Suprapubic skin (tissue), 4 donors: ENCODE results near the gene RBM8A. TPM values are rescaled to one million over a fixed set of nuclear protein-coding genes. Genes with fewer than 3 reads are reported as not detected.
A peak's percentile ranks its signal among the peaks of the same experiment; 100 is the strongest.

ENCODE experiments used
- DNase-seq, 2 donors: peaks; one replicate each; pipeline ENCODE4 v3.0.0-alpha.2; 2019; ENCODE audit warnings: low spot score in 2 of 2
- H3K27ac ChIP-seq: fragments of 200-600 bp; sonication (generic); one replicate; pipeline ENCODE4 v1.5.1; 2019
- H3K27me3 ChIP-seq: fragments of 200-600 bp; sonication (generic); one replicate; pipeline ENCODE4 v1.5.1; 2019
- H3K36me3 ChIP-seq: fragments of 200-600 bp; sonication (generic); one replicate; pipeline ENCODE4 v1.5.1; 2019
- H3K4me1 ChIP-seq: fragments of 200-600 bp; sonication (generic); one replicate; pipeline ENCODE4 v1.5.1; 2019
- H3K4me3 ChIP-seq: fragments of 200-600 bp; sonication (generic); one replicate; pipeline ENCODE4 v1.5.1; 2019; ENCODE audit warnings: mild to moderate bottlenecking
- H3K9me3 ChIP-seq: fragments of 200-600 bp; sonication (generic); one replicate; pipeline ENCODE4 v1.5.1; 2019
- CTCF ChIP-seq, 2 donors: fragments of 200-600 bp in 1 of 2; fragments of 450-650 bp in 1 of 2; sonication (generic) in 1 of 2; IDR thresholded peaks; one replicate each; pipeline ENCODE4 v1.5.1; 2016 to 2019; ENCODE audit warnings: antibody characterized with exemption in 2 of 2, mild to moderate bottlenecking in 1 of 2, moderate library complexity in 1 of 2
- EP300 ChIP-seq: sonication (generic); formaldehyde crosslinking; IDR thresholded peaks from one replicate; pipeline ENCODE4 v1.6.1; 2017; ENCODE audit warnings: antibody characterized with exemption
- POLR2A ChIP-seq, 2 donors: fragments of 450-650 bp; IDR thresholded peaks; one replicate each; pipeline ENCODE4 v1.6.1; 2017; ENCODE audit warnings: antibody characterized with exemption in 2 of 2, mild to moderate bottlenecking in 2 of 2, moderate library complexity in 2 of 2
- POLR2AphosphoS5 ChIP-seq, 3 donors: sonication (generic); formaldehyde crosslinking; IDR thresholded peaks; one replicate each; pipeline ENCODE4 v1.6.1; 2017; ENCODE audit warnings: antibody characterized with exemption in 3 of 3
- WGBS: methylation state at CpG from one replicate; pipeline ENCODE4 v1.1.5; 2018; 5-methylcytosine and 5-hydroxymethylcytosine counted together
- total RNA-seq, 4 donors: library from RNA; depleted of rRNA; stranded (reverse); fragments of >200 nt; gene quantifications; one replicate each; pipeline ENCODE4 v1.1.0, GENCODE V29; 2016

Gene RBM8A
- total RNA-seq, 4 donors from 2014 or later, result 92.2 to 186 (median 134) TPM

GRCh38 chr1:145898756-145899155 is 28.5 kb downstream of the RBM8A start:
- H3K4me3 ChIP-seq, result no peak overlapping the region
- no peaks in the 10 kb centered on the region for H3K36me3 ChIP-seq
- H3K27me3 ChIP-seq, result no peaks in the 10 kb centered on the region
- H3K27ac ChIP-seq, result no peak overlapping the region
- H3K9me3 ChIP-seq, result no peaks in the 10 kb centered on the region
- no peaks in the 10 kb centered on the region for H3K4me1 ChIP-seq
- DNase-seq, result no peak
- 84% methylated on average over 5 of the region's 5 CpGs for WGBS
- TF ChIP-seq CTCF (IDR thresholded peaks at IDR 0.05) (no peak), EP300 (no peak), POLR2AphosphoS5 (IDR thresholded peaks at IDR 0.05) (no peak), POLR2A (IDR thresholded peaks at IDR 0.05) (no peak)

- Histone ChIP-seq H3K36me3 (no peaks in the 10 kb centered on the region), H3K9me3 (no peaks in the 10 kb centered on the region), H3K27me3 (no peaks in the 10 kb centered on the region), H3K4me1 (peaks cover 1% of the 10 kb centered on the region), H3K27ac (no peak overlapping the region), H3K4me3 (no peak overlapping the region)
- 100% methylated on average over 1 of the region's 1 CpG for WGBS
- no peak for DNase-seq
- no peak for TF ChIP-seq POLR2AphosphoS5 (IDR thresholded peaks at IDR 0.05)
- TF ChIP-seq POLR2A (IDR thresholded peaks at IDR 0.05), result no peak
Measured at GRCh38 chr1:145897969-145898368, 29.3 kb downstream of the RBM8A start.

GRCh38 chr1:145895471-145895870 is 31.8 kb downstream of the RBM8A start:
- peak in 1 of 2 donors; percentile 18 for DNase-seq
- Histone ChIP-seq H3K36me3 (no peaks in the 10 kb centered on the region), H3K4me1 (peaks cover 26% of the 10 kb centered on the region), H3K9me3 (no peaks in the 10 kb centered on the region), H3K27ac (no peak overlapping the region), H3K27me3 (no peaks in the 10 kb centered on the region), H3K4me3 (no peak overlapping the region)
- 82% methylated on average over 1 of the region's 1 CpG for WGBS
- no peak for TF ChIP-seq POLR2A (IDR thresholded peaks at IDR 0.05)
- no peak for TF ChIP-seq CTCF (IDR thresholded peaks at IDR 0.05)
- TF ChIP-seq EP300, result no peak
- TF ChIP-seq POLR2AphosphoS5 (IDR thresholded peaks at IDR 0.05), result no peak

GRCh38 chr1:145893306-145894055 is 33.8 kb downstream of the RBM8A start:
- H3K9me3 ChIP-seq, result no peaks in the 10 kb centered on the region
- TF ChIP-seq POLR2A (IDR thresholded peaks at IDR 0.05) (no peak), EP300 (no peak), CTCF (IDR thresholded peaks at IDR 0.05) (no peak), POLR2AphosphoS5 (IDR thresholded peaks at IDR 0.05) (no peak)
- no peaks in the 10 kb centered on the region for H3K36me3 ChIP-seq
- 84% methylated on average over 7 of the region's 7 CpGs for WGBS
- no peak overlapping the region for H3K4me3 ChIP-seq
- peak overlapping the region; percentile 92 for H3K27ac ChIP-seq
- DNase-seq, result no peak
- H3K4me1 ChIP-seq, result peaks cover 36% of the 10 kb centered on the region
- no peaks in the 10 kb centered on the region for H3K27me3 ChIP-seq

GRCh38 chr1:145892486-145893087 is 34.7 kb downstream of the RBM8A start:
- no peaks in the 10 kb centered on the region for H3K36me3 ChIP-seq
- H3K4me1 ChIP-seq, result peaks cover 36% of the 10 kb centered on the region
- WGBS, result 44% methylated on average over 3 of the region's 3 CpGs
- peak overlapping the region; percentile 28 for H3K4me3 ChIP-seq
- DNase-seq, result no peak
- H3K27me3 ChIP-seq, result no peaks in the 10 kb centered on the region
- TF ChIP-seq CTCF (IDR thresholded peaks at IDR 0.05), result no peak
- TF ChIP-seq POLR2AphosphoS5 (IDR thresholded peaks at IDR 0.05), result no peak
- no peak for TF ChIP-seq POLR2A (IDR thresholded peaks at IDR 0.05)
- no peak for TF ChIP-seq EP300
- H3K9me3 ChIP-seq, result no peaks in the 10 kb centered on the region
- H3K27ac ChIP-seq, result peak overlapping the region; percentile 92
